ENCODE data around the gene ATF1.

Gene ATF1

DNA sequence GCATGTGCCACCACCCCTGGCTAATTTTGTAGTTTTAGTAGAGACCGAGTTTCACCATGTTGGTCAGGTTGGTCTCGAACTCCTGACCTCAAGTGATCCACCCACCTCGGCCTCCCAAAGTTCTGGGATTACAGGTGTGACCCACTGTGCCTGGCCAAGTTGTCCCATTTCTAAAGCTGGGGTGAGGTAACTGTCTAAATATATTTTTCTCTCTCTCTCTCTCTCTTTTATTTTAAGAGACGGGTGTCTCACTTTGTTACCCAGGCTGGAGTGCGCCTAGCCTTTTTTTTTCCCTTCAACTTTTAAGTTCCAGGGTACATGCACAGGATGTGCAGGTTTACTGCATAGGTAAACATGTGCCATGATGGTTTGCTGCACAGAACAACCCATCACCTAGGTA is 8.6 kb downstream of the ATF1 start:
- TF ChIP-seq GATA2 (IDR thresholded peaks at IDR 0.05; ENCODE audit: low read depth, low read length) (no peak), GATA3 (IDR thresholded peaks at IDR 0.05; ENCODE audit: low read depth, low read length) (no peak)

DNA sequence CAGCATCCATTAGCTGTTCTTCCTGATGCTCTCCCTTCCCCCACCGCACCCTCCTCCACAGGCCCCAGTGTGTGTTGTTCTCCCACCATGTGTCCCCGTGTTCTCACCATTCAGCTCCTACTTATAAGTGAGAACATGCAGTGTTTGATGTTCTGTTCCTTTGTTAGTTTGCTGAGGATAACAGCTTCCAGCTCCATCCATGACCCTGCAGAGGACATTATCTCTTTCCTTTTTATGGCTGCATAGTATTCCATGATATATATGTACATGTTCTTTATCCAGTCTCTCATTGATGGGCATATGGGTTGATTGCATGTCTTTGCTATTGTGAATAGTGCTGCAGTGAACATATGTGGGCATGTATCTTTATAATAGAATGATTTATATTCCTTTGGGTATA is 9.0 kb downstream of the ATF1 start:
- TF ChIP-seq GATA2 (IDR thresholded peaks at IDR 0.05; ENCODE audit: low read depth, low read length) (no peak), GATA3 (IDR thresholded peaks at IDR 0.05; ENCODE audit: low read depth, low read length) (no peak)

DNA sequence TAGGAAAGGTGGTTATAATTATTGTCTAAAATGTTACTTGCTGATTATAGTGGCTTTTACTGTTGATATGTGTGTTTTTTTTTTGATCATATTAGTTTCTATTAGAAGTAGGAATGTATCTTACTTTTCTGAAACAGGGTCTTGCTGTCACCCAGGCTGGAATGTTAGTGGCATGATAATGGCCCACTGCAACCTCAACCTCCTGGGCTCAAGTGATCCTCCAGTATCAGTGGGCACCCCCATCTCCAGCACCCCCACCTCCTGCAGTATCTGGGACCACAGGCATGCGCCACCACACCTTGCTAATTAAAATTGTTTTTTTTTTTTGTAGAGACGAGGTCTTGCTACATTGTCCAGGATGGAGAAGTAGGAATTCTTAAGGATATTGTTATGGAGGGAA is 11.3 kb downstream of the ATF1 start:
- TF ChIP-seq GATA3 (IDR thresholded peaks at IDR 0.05; ENCODE audit: low read depth, low read length) = no peak
- no peak for TF ChIP-seq GATA2 (IDR thresholded peaks at IDR 0.05; ENCODE audit: low read depth, low read length)

DNA sequence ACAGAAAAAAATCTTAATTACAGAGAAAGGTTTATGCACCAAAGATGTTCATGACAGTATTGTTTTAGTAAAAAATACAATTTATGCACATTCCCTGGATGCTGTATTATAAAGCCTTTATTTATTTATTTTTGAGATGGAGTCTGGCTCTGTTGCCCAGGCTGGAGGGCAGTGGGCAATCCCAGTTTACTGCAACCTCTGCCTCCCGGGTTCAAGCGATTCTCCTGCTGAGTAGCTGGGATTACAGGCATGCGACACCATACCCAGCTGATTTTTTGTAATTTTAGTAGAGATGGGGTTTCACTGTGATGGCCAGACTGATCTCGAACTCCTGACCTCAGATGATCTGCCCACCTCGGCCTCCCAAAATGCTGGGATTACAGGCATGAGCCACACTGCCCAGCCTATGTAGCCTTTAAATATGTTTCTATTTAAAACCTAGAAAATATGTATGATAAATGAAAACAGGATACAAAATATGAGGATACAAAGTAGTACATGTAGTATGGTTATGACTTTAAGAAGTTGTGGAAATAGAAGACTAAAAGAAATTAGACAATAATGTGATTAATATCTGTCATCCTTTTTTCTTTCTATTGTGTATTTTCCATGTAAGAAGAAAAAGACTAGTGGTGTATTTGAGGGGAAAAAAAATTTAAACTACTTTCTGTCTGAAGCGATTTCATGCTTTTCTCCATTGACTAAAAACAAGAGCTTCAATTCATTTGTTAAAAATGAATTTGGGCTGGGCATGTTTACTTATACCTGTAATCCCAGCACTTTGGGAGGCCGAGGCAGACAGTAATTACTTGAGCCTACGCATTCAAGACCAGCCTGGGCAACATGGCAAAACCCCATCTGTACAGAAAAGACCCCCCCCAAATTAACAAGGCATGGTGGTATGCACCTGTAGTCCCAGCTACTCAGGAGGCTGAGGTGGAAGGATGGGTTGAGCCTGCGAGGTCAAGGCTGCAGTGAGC is 13.1 kb downstream of the ATF1 start:
- TF ChIP-seq GATA2 (IDR thresholded peaks at IDR 0.05; ENCODE audit: low read depth, low read length) (no peak), GATA3 (IDR thresholded peaks at IDR 0.05; ENCODE audit: low read depth, low read length) (no peak)

DNA sequence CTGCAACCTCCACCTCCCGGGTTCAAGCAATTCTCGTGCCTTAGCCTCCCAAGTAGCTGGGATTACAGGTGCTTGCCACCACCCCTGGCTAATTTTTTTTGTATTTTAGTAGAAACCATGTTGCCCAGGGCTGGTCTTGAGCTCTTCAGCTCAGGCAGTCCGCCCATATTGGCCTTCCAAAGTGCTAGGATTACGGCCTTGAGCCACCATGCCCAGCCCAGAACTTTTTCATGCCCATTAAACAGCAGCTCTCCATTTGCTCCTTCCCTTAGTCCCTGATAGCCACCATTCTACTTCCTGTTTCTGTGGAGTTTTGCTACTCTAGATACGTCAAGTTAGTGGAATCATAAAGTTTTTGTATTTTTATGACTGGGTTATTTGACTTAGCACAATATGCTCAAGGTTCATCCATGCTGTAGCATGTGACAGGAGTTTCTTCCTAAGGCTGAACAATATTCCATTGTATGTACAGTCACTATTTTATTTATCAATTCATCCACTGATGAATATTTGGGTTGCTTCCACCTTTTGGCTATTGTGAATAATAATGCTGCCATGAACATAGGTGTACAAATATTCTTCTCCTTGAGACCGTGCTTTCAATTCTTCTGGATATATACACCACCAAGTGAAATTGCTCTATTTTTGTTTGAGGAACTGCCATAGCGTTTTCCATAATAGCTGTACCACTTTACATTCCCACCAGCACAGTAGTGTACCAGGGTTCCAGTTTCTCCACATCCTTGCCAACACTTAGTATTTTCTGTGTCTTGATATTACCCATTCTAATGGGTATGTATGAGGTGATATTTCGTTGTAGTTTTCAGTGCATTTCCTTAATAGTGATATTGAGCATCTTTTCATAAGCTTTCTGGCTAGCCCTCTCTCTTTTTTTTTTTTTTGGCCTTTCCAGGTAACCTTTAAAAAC is 15.0 kb downstream of the ATF1 start:
- TF ChIP-seq GATA3 (IDR thresholded peaks at IDR 0.05; ENCODE audit: low read depth, low read length) (no peak), GATA2 (IDR thresholded peaks at IDR 0.05; ENCODE audit: low read depth, low read length) (no peak)

DNA sequence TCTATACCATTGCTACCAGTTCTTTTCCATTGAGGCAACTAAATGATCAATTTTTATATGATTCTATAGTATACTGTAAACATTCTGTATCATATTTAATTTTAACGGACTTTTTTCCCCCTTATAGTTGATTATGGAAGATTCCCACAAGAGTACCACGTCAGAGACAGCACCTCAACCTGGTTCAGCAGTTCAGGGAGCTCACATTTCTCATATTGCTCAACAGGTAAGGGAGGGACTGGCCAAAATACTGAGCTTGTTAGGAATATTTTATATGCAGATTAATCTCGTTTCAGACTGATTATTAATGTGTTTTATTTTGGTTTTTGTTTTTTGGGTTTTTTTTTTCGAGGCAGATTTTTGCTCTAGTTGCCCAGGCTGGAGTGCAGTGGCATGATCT is 16.1 kb downstream of the ATF1 start:
- TF ChIP-seq GATA3 (IDR thresholded peaks at IDR 0.05; ENCODE audit: low read depth, low read length) = no peak
- TF ChIP-seq GATA2 (IDR thresholded peaks at IDR 0.05; ENCODE audit: low read depth, low read length) = no peak

DNA sequence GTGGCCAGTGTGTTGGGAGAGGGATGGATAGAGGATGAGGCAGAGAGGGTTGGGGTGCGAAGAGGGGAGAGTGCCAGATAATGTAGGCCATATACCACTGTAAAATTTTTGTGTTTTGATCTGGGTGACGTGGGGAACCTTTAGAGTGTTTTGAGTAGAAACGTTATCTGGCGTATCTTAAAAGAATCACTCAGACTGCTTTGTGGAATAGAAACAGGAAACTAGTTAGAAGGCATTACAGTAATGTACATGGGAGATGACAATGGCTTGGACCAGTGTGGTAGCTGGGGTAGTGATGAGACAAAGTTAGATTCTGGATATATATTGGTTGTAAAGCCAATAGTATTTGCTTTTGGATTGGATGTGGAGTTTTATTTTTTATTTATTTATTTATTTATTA is 20.6 kb downstream of the ATF1 start:
- TF ChIP-seq GATA3 (IDR thresholded peaks at IDR 0.05; ENCODE audit: low read depth, low read length) (no peak), GATA2 (IDR thresholded peaks at IDR 0.05; ENCODE audit: low read depth, low read length) (no peak)

- no peak for TF ChIP-seq GATA2 (IDR thresholded peaks at IDR 0.05; ENCODE audit: low read depth, low read length)
Observed at GRCh38 chr12:50785406-50786001, 21.6 kb downstream of the ATF1 start.

GRCh38 chr12:50786498-50787231 is 22.8 kb downstream of the ATF1 start:
- no peak for TF ChIP-seq GATA3 (IDR thresholded peaks at IDR 0.05; ENCODE audit: low read depth, low read length)
- no peak for TF ChIP-seq GATA2 (IDR thresholded peaks at IDR 0.05; ENCODE audit: low read depth, low read length)

GRCh38 chr12:50787618-50788017 is 23.7 kb downstream of the ATF1 start:
- no peak for TF ChIP-seq GATA3 (IDR thresholded peaks at IDR 0.05; ENCODE audit: low read depth, low read length)
- no peak for TF ChIP-seq GATA2 (IDR thresholded peaks at IDR 0.05; ENCODE audit: low read depth, low read length)

GRCh38 chr12:50788561-50788960 is 24.7 kb downstream of the ATF1 start:
- no peak for TF ChIP-seq GATA3 (IDR thresholded peaks at IDR 0.05; ENCODE audit: low read depth, low read length)

- TF ChIP-seq GATA3 (IDR thresholded peaks at IDR 0.05; ENCODE audit: low read depth, low read length) (no peak), GATA2 (IDR thresholded peaks at IDR 0.05; ENCODE audit: low read depth, low read length) (no peak)
Observed at GRCh38 chr12:50790081-50790480, 26.2 kb downstream of the ATF1 start.

- TF ChIP-seq GATA3 (IDR thresholded peaks at IDR 0.05; ENCODE audit: low read depth, low read length) = no peak
- TF ChIP-seq GATA2 (IDR thresholded peaks at IDR 0.05; ENCODE audit: low read depth, low read length) = no peak
Observed at GRCh38 chr12:50799908-50800307, 36.0 kb downstream of the ATF1 start.
